ENCODE measurements around the gene ISLR2.
"Not testable (repeated sequence)": the region's sequence is repeated elsewhere in the genome, so short reads cannot be mapped to it uniquely, and the experiment has no call there.

Gene ISLR2, protein sequence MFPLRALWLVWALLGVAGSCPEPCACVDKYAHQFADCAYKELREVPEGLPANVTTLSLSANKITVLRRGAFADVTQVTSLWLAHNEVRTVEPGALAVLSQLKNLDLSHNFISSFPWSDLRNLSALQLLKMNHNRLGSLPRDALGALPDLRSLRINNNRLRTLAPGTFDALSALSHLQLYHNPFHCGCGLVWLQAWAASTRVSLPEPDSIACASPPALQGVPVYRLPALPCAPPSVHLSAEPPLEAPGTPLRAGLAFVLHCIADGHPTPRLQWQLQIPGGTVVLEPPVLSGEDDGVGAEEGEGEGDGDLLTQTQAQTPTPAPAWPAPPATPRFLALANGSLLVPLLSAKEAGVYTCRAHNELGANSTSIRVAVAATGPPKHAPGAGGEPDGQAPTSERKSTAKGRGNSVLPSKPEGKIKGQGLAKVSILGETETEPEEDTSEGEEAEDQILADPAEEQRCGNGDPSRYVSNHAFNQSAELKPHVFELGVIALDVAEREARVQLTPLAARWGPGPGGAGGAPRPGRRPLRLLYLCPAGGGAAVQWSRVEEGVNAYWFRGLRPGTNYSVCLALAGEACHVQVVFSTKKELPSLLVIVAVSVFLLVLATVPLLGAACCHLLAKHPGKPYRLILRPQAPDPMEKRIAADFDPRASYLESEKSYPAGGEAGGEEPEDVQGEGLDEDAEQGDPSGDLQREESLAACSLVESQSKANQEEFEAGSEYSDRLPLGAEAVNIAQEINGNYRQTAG

DNA sequence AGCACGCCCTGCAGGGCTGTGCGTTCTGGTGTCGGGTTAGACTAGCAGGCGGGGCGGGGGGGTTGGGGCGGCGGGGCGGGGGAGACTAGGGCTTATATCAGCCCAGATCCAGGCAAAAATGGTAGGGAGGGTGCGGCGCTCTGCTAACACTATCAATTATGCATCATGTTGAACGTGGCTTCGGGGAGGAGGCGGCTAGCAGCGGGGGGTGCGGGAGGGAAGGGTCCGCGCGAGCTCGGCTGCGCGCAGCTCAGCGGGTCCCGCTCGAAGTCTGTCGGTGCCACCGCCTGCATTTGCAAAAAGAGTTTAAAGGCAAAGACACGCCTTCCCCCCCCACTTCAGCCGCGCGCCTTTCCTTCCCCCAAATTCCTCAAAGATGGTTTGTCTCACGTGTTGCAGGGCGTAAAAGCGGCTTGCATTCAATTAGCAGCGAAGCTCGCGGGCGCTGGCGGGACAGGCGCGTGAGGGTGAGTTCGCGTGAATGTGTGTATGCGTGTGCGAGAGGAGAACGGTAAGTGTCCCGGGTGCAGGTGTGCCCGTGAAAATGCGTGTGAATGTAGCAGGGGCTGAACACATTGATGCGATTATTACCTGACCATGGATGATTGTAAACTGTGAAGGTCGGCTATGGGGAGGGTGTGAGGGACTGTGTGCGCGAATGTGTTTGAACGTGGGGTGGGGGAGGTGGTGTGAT, at the start of gene ISLR2:
Gene ISLR2, plus strand, starts transcription at position 432 of the 694 bp plus-strand sequence. CDS start 2,169 bp downstream, outside the sequence.
- DNase-seq: no peak

DNA sequence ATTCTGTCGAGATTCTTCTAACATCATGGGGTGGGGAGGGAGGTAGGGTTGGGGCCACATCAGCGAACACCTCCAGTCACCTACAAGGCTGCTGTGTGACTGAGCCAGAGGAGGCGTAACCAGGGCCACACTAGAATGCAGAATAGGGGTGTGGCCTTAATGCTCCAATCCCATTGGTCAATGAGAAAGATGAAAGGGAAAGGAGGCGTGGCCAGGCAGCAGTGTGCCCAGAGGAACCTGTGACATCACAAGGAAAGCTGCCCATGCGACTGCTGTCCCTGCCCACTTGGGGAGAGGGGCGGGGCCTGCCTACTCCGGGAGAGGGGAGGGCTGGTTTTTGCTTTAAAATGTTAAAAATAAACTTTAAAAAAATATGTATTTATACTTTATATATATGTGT, 47.9 kb upstream of the ISLR2 start, which contains the start of gene GOLGA6A:
Gene GOLGA6A, minus strand, starts transcription at position 101 of the 400 bp plus-strand sequence. Its CDS starts 41 bp downstream, at position 60.
- not testable (repeated sequence) for DNase-seq

DNA sequence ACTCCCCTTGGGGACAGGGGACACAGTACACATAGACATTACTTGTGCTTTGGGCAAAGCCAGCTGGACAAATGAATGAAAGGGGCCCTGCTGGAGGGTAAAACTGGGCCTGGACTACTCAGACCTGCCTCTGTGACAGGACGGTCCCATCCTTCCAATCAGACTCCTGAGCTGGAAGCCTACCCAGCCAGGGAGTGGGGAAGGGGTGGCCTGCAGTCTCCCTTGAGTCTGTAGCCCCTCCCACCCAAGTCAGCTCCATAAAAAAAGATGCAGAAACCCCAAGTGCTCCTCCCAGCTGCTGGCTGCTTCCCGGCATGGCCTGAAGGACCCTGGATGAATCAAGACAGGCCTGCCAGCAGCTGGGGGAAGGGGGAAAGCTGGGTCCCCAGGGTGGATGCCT, 35.8 kb upstream of the ISLR2 start:
- DNase-seq: not testable (repeated sequence)

DNA sequence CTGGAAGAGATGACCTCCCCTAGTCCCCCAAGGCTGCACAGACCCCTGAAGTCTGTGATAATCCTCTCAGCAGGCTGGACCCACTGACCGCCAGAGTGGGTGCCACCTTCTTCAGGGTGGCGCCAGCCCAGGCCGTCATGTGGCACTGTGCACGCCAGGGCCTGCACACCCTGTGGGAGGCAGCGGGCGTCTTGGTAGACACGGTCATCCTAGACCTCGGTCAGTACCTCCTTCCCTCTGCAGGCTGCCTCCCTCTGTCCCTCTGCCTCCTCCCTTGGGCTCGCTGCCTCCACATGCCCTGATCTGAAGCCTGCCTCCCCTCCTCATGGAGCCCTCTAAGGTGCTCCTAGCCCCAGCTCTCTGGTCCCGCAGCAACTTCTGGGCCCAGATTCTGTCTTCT, 34.8 kb upstream of the ISLR2 start:
- not testable (repeated sequence) for DNase-seq

DNA sequence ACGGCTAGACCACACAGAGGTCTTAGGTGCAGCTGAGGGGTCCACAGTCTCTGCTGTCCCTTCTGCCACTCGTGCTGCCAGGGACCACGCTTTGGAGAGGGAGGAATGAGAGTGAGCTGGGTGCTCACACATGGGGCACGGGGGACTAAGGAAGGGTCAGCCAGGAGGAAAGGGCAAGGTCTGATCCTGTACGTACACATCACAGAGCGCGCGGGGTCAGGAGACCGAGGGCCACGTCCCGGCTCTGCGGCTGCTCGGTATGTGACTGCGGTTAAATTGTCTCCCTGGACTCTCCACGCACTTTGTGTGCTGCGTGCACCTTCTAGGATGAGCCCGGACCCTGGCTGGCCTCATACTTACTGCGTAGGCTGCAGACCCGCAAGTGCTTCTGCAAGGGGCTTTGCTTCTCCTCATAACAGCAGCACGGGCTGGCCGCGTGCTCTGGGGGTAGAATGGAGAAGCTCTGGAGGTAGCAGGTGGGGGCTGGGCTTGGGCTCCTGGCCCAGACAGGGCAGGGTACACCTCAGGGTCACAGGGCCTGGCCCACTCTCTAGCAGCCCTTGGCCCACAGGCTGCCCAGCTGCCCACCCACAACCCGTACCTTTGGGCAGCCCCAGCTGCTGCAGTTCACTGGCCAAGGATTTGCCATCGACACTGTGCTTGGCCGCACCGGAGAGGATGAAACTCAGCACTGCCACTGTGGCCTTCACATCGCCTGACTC, 33.5 kb upstream of the ISLR2 start:
- not testable (repeated sequence) for DNase-seq

DNA sequence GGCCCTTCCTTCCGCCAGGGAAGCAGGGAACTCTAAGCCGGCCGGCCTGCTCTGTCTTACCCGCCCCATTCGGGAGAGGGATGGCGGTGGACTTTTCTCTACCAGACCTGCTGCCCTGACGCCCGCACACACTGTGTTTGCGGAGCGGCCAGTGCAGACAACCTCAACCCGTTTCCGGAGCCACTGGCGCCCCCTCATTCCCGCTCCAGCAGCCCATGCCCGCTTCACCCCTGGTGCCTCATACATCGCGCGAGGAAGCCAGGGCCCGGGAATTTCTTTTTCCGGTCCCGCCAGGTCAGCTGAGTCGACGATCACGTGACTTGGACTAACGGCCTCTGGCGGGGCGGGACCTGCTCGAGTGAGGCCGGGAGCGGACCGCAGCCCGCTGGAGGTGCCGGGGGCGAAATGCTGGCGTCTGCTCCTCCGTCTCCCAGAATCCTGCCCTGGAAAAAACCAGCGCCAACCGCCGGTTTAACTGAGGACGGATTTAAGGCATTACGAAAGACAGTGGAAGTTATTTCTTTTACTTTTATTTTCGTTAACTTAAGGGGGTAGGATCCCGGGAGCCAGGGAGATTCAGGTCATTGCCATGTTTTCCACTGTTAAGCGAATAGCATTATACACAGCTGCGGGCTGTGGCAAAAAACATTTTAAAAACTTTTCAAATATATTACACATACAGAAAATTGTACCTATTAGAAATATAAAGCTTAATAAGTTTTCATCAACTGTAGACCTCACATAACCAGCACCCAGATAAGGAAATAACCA, 30.2 kb upstream of the ISLR2 start:
- DNase-seq: not testable (repeated sequence)

DNA sequence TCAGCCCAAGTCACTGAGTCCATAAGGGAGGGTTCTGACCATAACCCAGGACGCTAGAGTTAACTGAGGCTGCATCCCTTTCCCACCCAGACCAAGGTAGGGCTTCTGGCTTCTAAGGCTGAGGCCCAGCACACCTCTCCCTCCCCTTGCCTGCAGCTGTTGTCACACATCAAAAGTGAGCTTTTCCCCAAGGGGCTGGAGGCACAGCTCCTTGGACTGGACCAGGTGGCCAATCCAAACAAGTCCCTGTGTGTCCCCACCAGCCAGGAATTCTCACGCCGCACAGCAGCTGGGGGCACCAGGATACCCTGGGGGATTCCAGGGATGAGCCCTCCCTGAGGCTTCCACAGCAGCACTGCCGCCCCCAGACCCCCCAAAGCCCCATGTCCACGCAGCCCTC, 22.3 kb upstream of the ISLR2 start:
- DNase-seq: no peak

DNA sequence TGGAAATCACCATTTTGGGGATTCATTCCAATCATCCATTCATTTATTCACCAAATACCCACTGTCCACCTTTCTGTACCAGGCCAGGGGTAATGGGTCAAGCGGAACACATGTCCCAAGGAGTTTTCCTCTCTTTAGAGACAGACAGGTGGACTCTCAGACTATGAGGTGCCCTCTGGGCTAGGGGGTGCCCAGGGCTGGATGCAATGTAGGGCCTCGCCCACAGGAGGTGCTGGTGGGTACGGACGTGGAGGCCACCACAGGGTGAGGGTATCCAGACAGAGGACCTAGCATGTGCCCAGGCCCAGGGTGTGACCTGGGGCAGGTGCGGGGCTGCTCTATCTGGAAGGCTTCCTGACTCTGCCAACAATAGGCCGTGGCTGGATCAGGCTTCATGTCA, 21.8 kb upstream of the ISLR2 start:
- DNase-seq: not testable (repeated sequence)

DNA sequence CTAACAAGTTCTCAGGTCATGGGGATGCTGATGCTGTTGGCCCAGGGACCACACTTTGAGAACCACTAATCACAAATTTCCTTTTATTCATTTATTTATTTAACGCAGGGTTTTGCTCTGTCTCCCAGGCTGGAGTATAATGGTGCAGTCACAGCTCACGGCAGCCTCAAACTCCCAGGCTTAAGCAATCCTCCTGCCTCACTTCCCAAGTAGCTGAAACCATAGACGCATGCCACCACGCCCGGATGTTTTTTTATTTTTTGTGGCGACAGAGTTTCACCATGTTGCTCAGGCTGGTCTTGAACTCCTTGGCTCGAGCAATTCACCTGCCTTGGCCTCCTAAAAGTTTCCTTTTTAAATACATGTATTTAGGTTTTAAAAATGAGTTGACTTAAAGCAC, 20.7 kb upstream of the ISLR2 start:
- no peak for DNase-seq

DNA sequence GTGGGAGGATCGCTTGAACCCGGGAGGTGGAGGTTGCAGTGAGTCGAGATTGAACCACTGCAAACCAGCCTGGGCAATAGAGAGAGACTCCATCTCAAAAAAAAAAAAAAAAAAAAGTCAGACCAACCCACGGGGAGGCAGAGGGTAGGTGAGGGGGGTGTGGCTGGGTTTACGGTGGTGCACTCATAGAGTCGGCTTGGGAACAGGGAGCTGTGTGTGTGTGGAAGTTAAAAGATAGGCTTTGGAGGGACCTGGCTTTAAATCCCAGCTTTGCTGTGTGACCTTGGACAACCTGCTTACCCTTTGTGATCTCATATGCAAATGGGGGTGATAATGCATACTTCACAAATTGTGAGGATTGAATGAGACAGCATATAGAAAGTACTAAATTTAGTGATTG, 10.0 kb upstream of the ISLR2 start:
- no peak for DNase-seq

DNA sequence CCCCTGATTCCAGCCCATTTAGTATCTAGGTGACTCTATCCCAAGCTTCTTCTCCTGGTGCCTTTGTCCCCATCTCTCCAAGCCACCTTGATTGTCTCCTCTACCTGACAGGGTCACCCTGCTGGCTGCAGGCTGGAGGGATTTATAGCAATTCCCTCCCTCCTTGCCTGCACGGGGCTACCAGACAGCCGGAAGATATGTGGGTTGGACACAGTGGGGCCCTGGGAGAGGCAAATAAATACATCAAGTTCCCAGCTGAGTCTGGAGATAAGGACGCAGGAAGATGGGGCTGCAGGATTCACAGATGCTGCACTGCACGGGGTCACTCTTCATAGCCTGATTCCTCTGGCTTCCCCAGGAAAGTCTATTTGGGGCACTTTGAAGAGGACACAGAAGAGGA, 9.3 kb upstream of the ISLR2 start:
- no peak for DNase-seq

DNA sequence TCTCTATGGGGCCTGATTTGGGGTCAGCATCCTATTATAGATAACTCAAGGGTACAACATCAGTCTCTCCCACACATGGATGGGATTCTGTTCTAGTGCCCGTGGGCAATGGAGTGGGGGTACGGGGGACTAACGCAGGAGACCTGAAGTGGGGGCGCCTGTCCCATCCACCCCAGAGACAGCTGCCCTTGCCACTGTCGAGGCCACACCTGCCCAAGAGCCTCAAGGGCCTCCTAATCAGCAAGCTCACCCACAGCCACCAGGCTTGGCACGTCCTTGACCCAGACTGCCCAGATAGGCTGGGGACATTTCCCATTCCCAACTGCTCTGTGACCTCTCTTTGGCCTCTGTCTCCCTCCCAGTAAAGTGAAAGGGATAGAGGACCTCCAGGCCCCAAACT, 8.5 kb upstream of the ISLR2 start:
- no peak for DNase-seq

DNA sequence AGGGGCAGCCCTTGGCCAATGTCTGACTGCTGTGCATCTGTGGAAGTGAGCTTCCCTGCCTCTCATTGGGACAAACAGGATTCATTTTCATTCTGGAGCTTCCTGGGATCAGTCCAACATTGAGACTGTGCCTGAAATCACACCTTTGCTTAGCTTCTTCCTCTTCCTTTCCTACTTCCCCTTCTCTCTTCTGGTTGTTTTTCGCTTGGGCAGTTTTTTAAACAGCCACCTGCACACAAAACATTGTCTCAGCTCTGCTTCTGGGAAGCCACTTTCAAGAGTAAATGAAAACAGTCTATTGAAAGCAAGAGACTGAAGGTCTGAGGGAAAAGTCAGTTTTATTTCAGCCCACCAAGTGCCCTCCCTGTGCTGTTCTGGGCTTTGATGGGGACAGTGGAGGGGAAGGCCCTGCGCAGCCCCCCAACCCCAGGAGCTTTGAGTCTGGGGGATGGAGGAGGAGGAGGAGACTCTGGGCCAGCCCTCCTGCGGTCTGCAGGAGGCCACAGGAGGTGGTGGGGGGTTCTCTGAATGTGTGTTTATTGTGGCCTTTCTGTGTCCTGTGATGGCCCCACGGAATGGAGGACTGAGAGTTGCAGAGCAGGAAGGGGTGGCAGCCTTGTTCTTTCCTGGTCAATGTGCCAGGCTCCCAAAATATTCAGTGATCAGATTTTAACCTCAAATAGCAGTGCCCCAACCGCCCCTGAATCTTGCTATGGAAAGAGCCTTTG, 7.8 kb upstream of the ISLR2 start:
- no peak for DNase-seq

DNA sequence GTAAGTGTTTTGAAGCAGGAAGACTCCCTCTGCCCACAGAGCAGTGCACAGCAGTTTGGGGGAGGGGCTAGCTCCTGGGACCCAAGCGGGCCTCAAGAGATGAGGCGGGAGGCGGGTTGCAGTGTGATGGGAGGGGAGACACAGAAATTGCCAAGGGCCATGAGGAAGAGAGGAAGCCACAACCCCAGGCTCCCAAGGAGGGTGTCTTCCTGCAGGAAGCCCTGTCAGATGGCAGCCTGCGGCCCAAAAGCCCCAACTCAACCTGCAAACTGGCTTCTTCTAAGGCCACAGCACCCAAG, 7.3 kb upstream of the ISLR2 start:
- DNase-seq: no peak

DNA sequence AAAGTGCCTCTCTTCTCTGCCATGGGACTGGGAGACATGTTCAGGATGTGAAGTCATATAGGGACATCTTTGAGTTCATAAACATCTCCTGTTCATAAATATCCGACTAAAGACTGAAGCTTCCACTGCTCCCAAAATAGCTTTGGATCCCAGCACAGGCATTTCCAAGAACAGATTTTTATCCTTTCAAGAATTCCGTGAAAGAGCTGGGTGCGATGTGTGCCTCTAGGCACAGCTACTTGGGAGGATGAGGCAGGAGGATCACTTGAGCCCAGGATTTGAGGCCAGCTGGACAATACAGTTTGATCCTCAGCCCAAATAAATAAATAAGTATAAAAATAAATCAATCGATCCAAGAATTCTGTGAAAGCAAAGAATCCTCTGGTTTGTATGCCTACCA, 6.7 kb upstream of the ISLR2 start:
- no peak for DNase-seq

DNA sequence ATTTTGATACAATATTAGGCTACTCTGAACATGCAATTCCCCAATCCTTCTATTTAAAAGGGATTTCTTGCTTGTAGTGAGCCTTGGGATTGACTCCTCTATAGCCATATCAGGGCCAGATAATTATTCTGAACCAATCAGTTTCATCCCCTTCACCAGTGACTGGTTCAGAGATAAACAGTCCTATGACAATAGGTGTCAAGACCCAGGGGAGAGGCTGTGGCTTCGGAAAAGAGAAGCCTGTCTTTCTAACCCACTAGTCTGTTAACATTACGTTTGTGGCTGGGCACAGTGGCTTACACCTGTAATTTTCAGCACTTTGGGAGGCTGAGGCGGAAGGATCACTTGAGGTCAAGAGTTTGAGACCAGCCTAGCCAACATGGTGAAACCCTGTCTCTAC, 6.2 kb upstream of the ISLR2 start:
- DNase-seq: no peak

DNA sequence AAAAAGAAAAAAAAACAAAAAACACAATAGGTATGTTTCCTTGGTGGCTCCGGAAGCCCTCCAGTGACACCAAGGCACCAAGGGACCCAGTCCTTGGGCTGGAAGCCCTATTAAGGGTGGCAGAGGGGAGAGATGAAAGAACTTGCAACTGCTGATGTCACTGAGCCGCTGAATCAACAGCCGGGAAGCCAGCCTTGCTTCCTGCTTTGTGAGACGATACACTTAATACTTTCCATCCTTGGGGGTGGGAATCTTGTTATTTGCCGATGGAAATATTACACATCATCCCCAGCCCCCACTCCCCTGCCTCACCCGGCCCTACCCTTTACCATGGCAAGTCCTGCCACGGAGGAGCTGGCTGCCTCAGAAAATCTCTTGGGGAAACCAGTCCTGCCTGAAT, 5.6 kb upstream of the ISLR2 start:
- no peak for DNase-seq

DNA sequence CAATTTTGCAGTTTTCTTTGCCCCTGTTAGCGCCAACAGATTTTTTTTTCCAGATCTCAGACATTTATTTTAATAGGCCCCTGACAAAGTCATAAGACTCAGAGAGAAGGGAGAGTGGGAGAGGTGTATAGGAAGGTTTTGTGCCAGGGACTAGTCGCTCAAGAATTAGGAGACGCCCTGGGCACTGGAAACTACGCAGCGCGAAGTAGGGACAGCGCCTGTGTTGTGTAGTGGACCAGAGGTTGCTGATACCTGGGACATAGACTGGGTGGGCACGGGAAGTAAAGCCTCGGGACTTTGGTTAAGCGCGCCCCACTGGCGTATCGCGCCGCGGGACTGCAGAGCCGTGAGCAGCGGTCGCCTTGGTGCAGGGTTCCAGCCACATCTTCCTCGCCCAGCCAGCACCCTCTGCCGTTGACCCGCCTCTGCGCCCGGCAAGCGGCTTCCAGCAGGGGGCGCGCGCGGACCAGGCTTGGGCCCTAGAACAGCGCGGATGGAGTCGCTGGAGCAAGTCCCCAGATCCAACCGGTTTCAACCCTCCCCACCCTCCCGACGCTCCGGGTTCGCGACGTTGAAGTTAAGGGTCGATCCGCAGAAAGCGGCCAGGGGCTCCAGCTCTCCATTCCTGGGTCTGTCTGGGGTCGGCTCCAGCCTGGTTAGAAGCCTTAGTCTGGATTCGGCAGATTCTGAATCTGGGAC, 3.0 kb upstream of the ISLR2 start:
- DNase-seq: peak; percentile 70 to 84 (median 78)

DNA sequence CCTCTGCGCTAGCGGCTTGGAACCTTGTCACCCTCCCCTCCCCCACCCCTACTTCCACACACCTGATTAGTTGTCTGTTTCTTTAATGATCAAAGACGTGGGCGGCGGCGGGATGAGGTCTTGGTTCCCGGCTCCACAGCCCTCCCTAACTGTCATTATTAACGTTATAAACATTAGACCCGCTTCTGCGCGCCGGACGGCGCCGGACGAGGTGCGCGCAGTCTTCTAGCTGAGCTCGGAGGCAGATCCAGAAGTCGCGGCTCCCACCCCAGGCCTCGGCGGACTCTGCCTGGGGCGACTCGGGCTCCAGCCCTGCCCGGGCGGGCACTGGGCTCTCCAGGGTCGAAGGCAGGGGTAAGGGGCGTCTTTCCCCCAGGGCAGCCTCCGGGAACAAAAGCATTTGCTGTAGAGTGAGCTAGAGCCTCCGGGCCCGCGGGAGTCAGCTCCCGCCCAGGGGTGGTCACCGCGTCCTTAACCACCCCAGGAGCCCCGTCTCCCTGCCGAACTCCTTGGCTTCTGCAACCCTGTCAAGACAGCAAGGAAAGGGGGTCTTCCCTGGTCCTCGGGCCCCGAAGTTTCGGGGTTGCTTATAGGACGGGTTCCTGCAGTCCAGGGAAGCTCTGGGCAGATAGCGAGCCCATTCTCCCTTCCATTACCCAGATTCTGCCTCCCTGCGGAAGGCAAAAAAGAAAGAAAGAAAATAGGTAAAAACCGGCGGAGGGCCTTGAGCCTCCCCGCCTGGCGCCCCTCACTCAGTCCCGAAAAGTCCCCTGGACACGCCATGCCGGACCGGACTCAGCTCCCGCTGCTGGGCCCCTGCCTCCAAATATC, 2.2 kb upstream of the ISLR2 start:
- no peak for DNase-seq

All from activated CD4-positive, CD25-positive, alpha-beta regulatory T cell (primary cell).